H1 (cell line): ENCODE measurements around the gene GATA5. TPM values are rescaled to one million over a fixed set of nuclear protein-coding genes. Genes with fewer than 3 reads are reported as not detected.

Experiments used
- CTCF ChIA-PET: fragments of 300-600 bp; sonication (Branson Sonifier 250); formaldehyde crosslinking; loops from one replicate; lab custom pipeline; 2021; ENCODE audit not compliant: partially characterized antibody; lab: Charles Lee
- POLR2A ChIA-PET: fragments of 300-600 bp; sonication (Branson Sonifier 250); formaldehyde crosslinking; loops from one replicate; lab custom pipeline; 2021; ENCODE audit warnings: inconsistent platforms; ENCODE audit not compliant: partially characterized antibody; lab: Charles Lee
- DNase-seq, 2 experiments: peaks; one replicate each; pipeline versions ENCODE4 v3.0.0 to v3.0.0-alpha.2; 2010 to 2022; ENCODE audit warnings: low spot score in 2 of 2, low read depth in 1 of 2, mixed read lengths in 1 of 2
- FAIRE-seq: peaks from 2 replicates; lab custom pipeline; 2011; peaks lifted over from hg19 to GRCh38; lab: Jason Lieb, UNC
- H2AFZ ChIP-seq: 2 replicates; pipeline ENCODE4 v1.8.1; 2012; ENCODE audit warnings: low read length, inconsistent platforms
- H2AK5ac ChIP-seq: 2 replicates; pipeline ENCODE4 v1.6.1; 2013; ENCODE audit warnings: low read depth, low read length
- H2BK120ac ChIP-seq: replicated peaks from 2 replicates; pipeline ENCODE3; 2013; ENCODE audit warnings: low read depth, low read length, inconsistent platforms
- H2BK12ac ChIP-seq: 2 replicates; pipeline ENCODE4 v1.6.1; 2013; ENCODE audit warnings: low read depth, low read length
- H2BK15ac ChIP-seq: 2 replicates; pipeline ENCODE4 v1.6.1; 2013; ENCODE audit warnings: low read length
- H2BK20ac ChIP-seq: 2 replicates; pipeline ENCODE4 v1.6.1; 2013; ENCODE audit warnings: low read length
- H2BK5ac ChIP-seq: 2 replicates; pipeline ENCODE4 v1.6.1; 2013; ENCODE audit warnings: low read depth, low read length
- H3K14ac ChIP-seq: 2 replicates; pipeline ENCODE4 v1.6.1; 2013; ENCODE audit warnings: inconsistent platforms; ENCODE audit not compliant: insufficient read length
- H3K18ac ChIP-seq: 2 replicates; pipeline ENCODE4 v1.6.1; 2013; ENCODE audit warnings: low read length; ENCODE audit errors: extremely low read depth
- H3K23ac ChIP-seq: 2 replicates; pipeline ENCODE4 v1.6.1; 2013; ENCODE audit warnings: inconsistent platforms; ENCODE audit not compliant: insufficient read length
- H3K23me2 ChIP-seq: 2 replicates; pipeline ENCODE4 v1.6.1; 2013; ENCODE audit warnings: low read depth, low read length
- H3K27ac ChIP-seq: 2 replicates; pipeline ENCODE4 v1.6.1; 2011; ENCODE audit warnings: low read depth, low read length, inconsistent platforms
- H3K27me3 ChIP-seq, 4 experiments: replicated peaks in 1 of 4; 1 replicate in 1 of 4; 2 replicates in 3 of 4; pipeline versions ENCODE4 v1.6.1 to v1.8.1; 2011 to 2013; ENCODE audit warnings: low read length in 3 of 4, mild to moderate bottlenecking in 3 of 4, inconsistent platforms in 2 of 4, mixed read lengths in 2 of 4, moderate library complexity in 1 of 4; ENCODE audit not compliant: control insufficient read depth in 3 of 4, insufficient read depth in 3 of 4; ENCODE audit errors: extremely low read depth in 1 of 4
- H3K36me3 ChIP-seq, 4 experiments: 2 replicates each; pipeline versions ENCODE4 v1.6.1 to v1.8.1; 2011 to 2013; ENCODE audit warnings: mild to moderate bottlenecking in 4 of 4, low read length in 3 of 4, moderate library complexity in 2 of 4, control low read depth in 1 of 4, inconsistent platforms in 1 of 4; ENCODE audit not compliant: insufficient read depth in 4 of 4, control insufficient read depth in 2 of 4
- H3K4ac ChIP-seq: replicated peaks from 2 replicates; pipeline ENCODE3; 2013; ENCODE audit warnings: low read length, low read depth, mixed read lengths, inconsistent platforms; ENCODE audit not compliant: insufficient read length
- H3K4me1 ChIP-seq, 4 experiments: replicated peaks in 1 of 4; 1 replicate in 1 of 4; 2 replicates in 3 of 4; pipeline versions ENCODE4 v1.6.1 to v1.8.1; 2011 to 2013; ENCODE audit warnings: low read length in 3 of 4, inconsistent platforms in 2 of 4, mixed read lengths in 1 of 4; ENCODE audit not compliant: insufficient read depth in 4 of 4, control insufficient read depth in 3 of 4
- H3K4me2 ChIP-seq, 2 experiments: 2 replicates each; pipeline versions ENCODE4 v1.6.1 to v1.8.1; 2011 to 2013; ENCODE audit warnings: low read depth in 2 of 2, low read length in 2 of 2, control low read depth in 1 of 2, inconsistent platforms in 1 of 2, mild to moderate bottlenecking in 1 of 2; ENCODE audit not compliant: insufficient read depth in 1 of 2
- H3K4me3 ChIP-seq, 4 experiments: fragments of 200-600, 300-600 bp in 1 of 4; sonication (generic), shearing (Covaris generic), sonication (Bioruptor Twin) in 1 of 4; 2 replicates each; pipeline versions ENCODE4 v1.5.1 to v1.8.1; 2011 to 2016; ENCODE audit warnings: low read length in 4 of 4, low read depth in 3 of 4, control low read depth in 2 of 4, inconsistent platforms in 2 of 4, mild to moderate bottlenecking in 2 of 4, mixed read lengths in 1 of 4, moderate library complexity in 1 of 4; ENCODE audit not compliant: insufficient read depth in 2 of 4; ENCODE audit errors: extremely low read depth in 1 of 4
- H3K56ac ChIP-seq: replicated peaks from 2 replicates; pipeline ENCODE3; 2013; ENCODE audit warnings: low read depth, mild to moderate bottlenecking, mixed read lengths, low read length, inconsistent platforms; ENCODE audit not compliant: insufficient read length
- H3K79me1 ChIP-seq: 2 replicates; pipeline ENCODE4 v1.6.1; 2013; ENCODE audit warnings: low read depth, low read length, control low read depth
- H3K79me2 ChIP-seq, 2 experiments: 2 replicates each; pipeline versions ENCODE4 v1.6.1 to v1.8.1; 2012 to 2013; ENCODE audit warnings: low read length in 2 of 2, mild to moderate bottlenecking in 2 of 2, inconsistent platforms in 1 of 2; ENCODE audit not compliant: insufficient read depth in 2 of 2, control insufficient read depth in 1 of 2
- H3K9ac ChIP-seq, 4 experiments: replicated peaks in 1 of 4; 1 replicate in 1 of 4; 2 replicates in 3 of 4; pipeline versions ENCODE4 v1.6.1 to v1.8.1; 2011 to 2013; ENCODE audit warnings: low read depth in 3 of 4, low read length in 3 of 4, control low read depth in 2 of 4, mild to moderate bottlenecking in 2 of 4, moderate library complexity in 2 of 4, inconsistent platforms in 1 of 4; ENCODE audit errors: extremely low read depth in 1 of 4
- H3K9me3 ChIP-seq, 2 experiments: 2 replicates each; pipeline versions ENCODE4 v1.6.1 to v1.8.1; 2012 to 2013; ENCODE audit warnings: mild to moderate bottlenecking in 2 of 2, moderate library complexity in 2 of 2, control low read depth in 1 of 2, inconsistent platforms in 1 of 2, low read depth in 1 of 2, low read length in 1 of 2, mixed read lengths in 1 of 2; ENCODE audit not compliant: insufficient read depth in 2 of 2
- H4K20me1 ChIP-seq, 2 experiments: replicated peaks in 1 of 2; 2 replicates each; pipeline versions ENCODE3 to v1.8.1; 2011 to 2013; ENCODE audit warnings: inconsistent platforms in 2 of 2, low read length in 2 of 2, mild to moderate bottlenecking in 1 of 2; ENCODE audit not compliant: insufficient read depth in 2 of 2, control insufficient read depth in 1 of 2
- H4K5ac ChIP-seq: 2 replicates; pipeline ENCODE4 v1.6.1; 2013; ENCODE audit warnings: low read length, low read depth, mixed read lengths, inconsistent platforms; ENCODE audit not compliant: insufficient read length
- H4K8ac ChIP-seq: 2 replicates; pipeline ENCODE4 v1.8.0; 2013; ENCODE audit warnings: mild to moderate bottlenecking, moderate library complexity, low read length, inconsistent platforms; ENCODE audit not compliant: insufficient read depth; ENCODE audit errors: extremely low read depth
- H4K91ac ChIP-seq: replicated peaks from 2 replicates; pipeline ENCODE3; 2013; ENCODE audit warnings: low read length, mixed read lengths, inconsistent platforms; ENCODE audit not compliant: insufficient read length
- ATF2 ChIP-seq: IDR thresholded peaks from 2 replicates; pipeline ENCODE4 v1.6.1; 2012; ENCODE audit warnings: low read length, inconsistent platforms
- BACH1 ChIP-seq: IDR thresholded peaks from 2 replicates; pipeline ENCODE4 v1.6.1; 2012; ENCODE audit warnings: low read length, improper control_type of control experiment
- EZH2 ChIP-seq: fragments of 200-600 bp; sonication (generic); IDR thresholded peaks from 2 replicates; pipeline ENCODE4 v1.7.1; 2012; ENCODE audit warnings: low read depth, mild to moderate bottlenecking, moderate library complexity, low read length, inconsistent platforms; ENCODE audit not compliant: severe bottlenecking
- MAFK ChIP-seq: IDR thresholded peaks from 2 replicates; pipeline ENCODE4 v1.6.1; 2012; ENCODE audit warnings: low read depth, mild to moderate bottlenecking, improper control_type of control experiment, low read length
- NRF1 ChIP-seq: IDR thresholded peaks from 2 replicates; pipeline ENCODE4 v1.6.1; 2011; ENCODE audit warnings: mild to moderate bottlenecking, low read depth, low read length, improper control_type of control experiment
- RNF2 ChIP-seq: fragments of 200-900, 300-1000 bp; sonication (generic); IDR thresholded peaks from 2 replicates; pipeline ENCODE4 v1.7.1; 2016; ENCODE audit warnings: borderline replicate concordance, low read depth, mild to moderate bottlenecking, antibody characterized with exemption, low read length; ENCODE audit not compliant: poor library complexity, severe bottlenecking; ENCODE audit errors: missing control alignments
- SIRT6 ChIP-seq: IDR thresholded peaks from one replicate; pipeline ENCODE4 v1.7.1; 2012; ENCODE audit warnings: low read length, inconsistent platforms
- WGBS, 2 experiments: shearing (Covaris generic) in 1 of 2; methylation state at CpG; one replicate each; pipeline versions ENCODE4 v1.1.6 to v1.1.7; 2013 to 2015; ENCODE audit warnings: low lambda C conversion rate in 2 of 2, mixed read lengths in 2 of 2, inconsistent platforms in 1 of 2, low coverage in 1 of 2, missing lambda C conversion rate in 1 of 2; ENCODE audit not compliant: insufficient replicate concordance in 2 of 2, insufficient coverage in 1 of 2, insufficient read length in 1 of 2; ENCODE audit errors: extremely low coverage in 1 of 2, missing lambda C conversion rate in 1 of 2; 5-methylcytosine and 5-hydroxymethylcytosine counted together
- polyA plus RNA-seq, 7 experiments: library from polyadenylated mRNA; depleted of rRNA in 3 of 7; stranded (reverse) in 5 of 7; unstranded in 2 of 7; fragments of >200 nt in 5 of 7; fragments of 200-250 nt in 2 of 7; gene quantifications; 1 replicate in 5 of 7; 2 replicates in 1 of 7; 4 replicates in 1 of 7; pipeline versions ENCODE4 v1.2.1 to v1.2.3, GENCODE V29; 2011 to 2013; ENCODE audit warnings: missing spikeins in 2 of 7, mixed read lengths in 2 of 7
- total RNA-seq: library from RNA; stranded (reverse); fragmentation: NEBNext Ultra II Directional; extraction: Animal tissue kit (Norgen Biotek cat#: 25700); gene quantifications from 2 replicates; pipeline ENCODE4 v1.2.1, GENCODE V29; 2021

GATA5 gene
- total and polyA plus RNA-seq, 2 of the 8 experiments (the other 6 are each of a cell fraction or from before 2014, with no cell fraction given), result 0.08 to 0.11 TPM

- Histone ChIP-seq H3K23me2 (peaks cover 6% of the 10 kb centered on the region; the same call in 1 of the 2 replicates), H3K79me2 (no peaks in the 10 kb centered on the region), H2BK5ac (no peak overlapping the region), H3K9me3 (no peaks in the 10 kb centered on the region), H3K4ac (no peak overlapping the region), H3K9ac (no peak overlapping the region), H3K56ac (no peak overlapping the region), H3K14ac (no peak overlapping the region), H3K4me1 (no peaks in the 10 kb centered on the region; a peak in 1 of 7 replicates), H2AFZ (no peak overlapping the region), H3K79me1 (no peaks in the 10 kb centered on the region), H3K23ac (no peak overlapping the region), H4K5ac (no peak overlapping the region), H2BK20ac (no peak overlapping the region), H4K20me1 (peaks cover 0 to 3% of the 10 kb centered on the region in 2 experiments), H3K27ac (no peak overlapping the region), H3K4me3 (no peak overlapping the region), H3K4me2 (no peak overlapping the region), H2BK120ac (no peak overlapping the region), H4K8ac (no peak overlapping the region), H3K18ac (no peak overlapping the region), H2BK15ac (no peak overlapping the region), H2BK12ac (no peak overlapping the region), H3K27me3 (no peaks in the 10 kb centered on the region), H2AK5ac (no peak overlapping the region), H4K91ac (peak overlapping the region; percentile 3), H3K36me3 (no peaks in the 10 kb centered on the region)
- POLR2A ChIA-PET, result interaction anchor here (1.3 kb wide), 1 partner anchor 15 kb away, joined by 5 read pairs; no protein-coding TSS in a partner anchor
- DNase-seq (no peak), FAIRE-seq (no peak)
- no peak for TF ChIP-seq EZH2
- no peak for TF ChIP-seq RNF2
- no peak for TF ChIP-seq SIRT6
- TF ChIP-seq MAFK, result no peak
- TF ChIP-seq NRF1, result no peak
- TF ChIP-seq BACH1, result no peak
- no peak for TF ChIP-seq ATF2
- 85% methylated on average over 8 of the region's 22 CpGs; no CpG with 5 or more reads in 1 of the 2 experiments for WGBS, 2 experiments
- CTCF ChIA-PET, result interaction anchor here (0.8 to 2.2 kb wide), 13 partner anchors 8 to 295 kb away, joined by 3 to 9 read pairs (median 4); partner anchors contain the start of gene GATA5
Measured at GRCh38 chr20:62507991-62508640, 32.3 kb upstream of the GATA5 start.
